LNCAP (cell line): ENCODE data around the gene GALNT12.

Experiments
- TF ChIP-seq, protein P1 (sequence below): fragments of 450-650 bp; IDR thresholded peaks from 2 replicates; pipeline ENCODE4 v1.5.1; 2017; ENCODE audit warnings: mild to moderate bottlenecking

Gene GALNT12

DNA sequence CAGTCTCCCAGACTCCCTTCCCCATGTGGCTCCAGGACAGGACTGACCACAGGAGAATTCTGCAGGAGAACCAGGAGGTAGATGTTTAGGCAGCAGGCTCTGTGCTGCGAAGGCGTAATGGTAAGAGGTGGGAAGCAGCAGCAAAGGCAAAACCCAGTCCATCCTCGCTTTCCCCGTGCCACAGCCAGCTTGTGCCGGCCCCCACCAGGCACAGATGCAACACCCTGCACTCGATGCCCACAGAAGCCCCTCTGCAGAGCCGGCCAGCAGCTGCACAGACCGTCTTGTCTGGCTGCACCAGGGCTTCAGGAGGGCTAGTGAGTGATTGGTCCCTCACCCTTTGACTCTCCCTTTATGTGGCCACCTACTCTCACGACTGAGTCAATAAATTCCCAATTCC, 39.1 kb upstream of the GALNT12 start:
- TF ChIP-seq, protein P1, sequence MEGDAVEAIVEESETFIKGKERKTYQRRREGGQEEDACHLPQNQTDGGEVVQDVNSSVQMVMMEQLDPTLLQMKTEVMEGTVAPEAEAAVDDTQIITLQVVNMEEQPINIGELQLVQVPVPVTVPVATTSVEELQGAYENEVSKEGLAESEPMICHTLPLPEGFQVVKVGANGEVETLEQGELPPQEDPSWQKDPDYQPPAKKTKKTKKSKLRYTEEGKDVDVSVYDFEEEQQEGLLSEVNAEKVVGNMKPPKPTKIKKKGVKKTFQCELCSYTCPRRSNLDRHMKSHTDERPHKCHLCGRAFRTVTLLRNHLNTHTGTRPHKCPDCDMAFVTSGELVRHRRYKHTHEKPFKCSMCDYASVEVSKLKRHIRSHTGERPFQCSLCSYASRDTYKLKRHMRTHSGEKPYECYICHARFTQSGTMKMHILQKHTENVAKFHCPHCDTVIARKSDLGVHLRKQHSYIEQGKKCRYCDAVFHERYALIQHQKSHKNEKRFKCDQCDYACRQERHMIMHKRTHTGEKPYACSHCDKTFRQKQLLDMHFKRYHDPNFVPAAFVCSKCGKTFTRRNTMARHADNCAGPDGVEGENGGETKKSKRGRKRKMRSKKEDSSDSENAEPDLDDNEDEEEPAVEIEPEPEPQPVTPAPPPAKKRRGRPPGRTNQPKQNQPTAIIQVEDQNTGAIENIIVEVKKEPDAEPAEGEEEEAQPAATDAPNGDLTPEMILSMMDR, result no peak

- TF ChIP-seq, protein P1, result no peak
These were observed 36.8 kb upstream of the GALNT12 start for GRCh38 chr9:98770717-98771116.

GRCh38 chr9:98771209-98771874, 36.1 kb upstream of the GALNT12 start:
- TF ChIP-seq, protein P1, result no peak

- TF ChIP-seq, protein P1, result no peak
These were observed 34.9 kb upstream of the GALNT12 start for GRCh38 chr9:98772364-98773155.

GRCh38 chr9:98773721-98774120, 33.7 kb upstream of the GALNT12 start:
- TF ChIP-seq, protein P1, result no peak

DNA sequence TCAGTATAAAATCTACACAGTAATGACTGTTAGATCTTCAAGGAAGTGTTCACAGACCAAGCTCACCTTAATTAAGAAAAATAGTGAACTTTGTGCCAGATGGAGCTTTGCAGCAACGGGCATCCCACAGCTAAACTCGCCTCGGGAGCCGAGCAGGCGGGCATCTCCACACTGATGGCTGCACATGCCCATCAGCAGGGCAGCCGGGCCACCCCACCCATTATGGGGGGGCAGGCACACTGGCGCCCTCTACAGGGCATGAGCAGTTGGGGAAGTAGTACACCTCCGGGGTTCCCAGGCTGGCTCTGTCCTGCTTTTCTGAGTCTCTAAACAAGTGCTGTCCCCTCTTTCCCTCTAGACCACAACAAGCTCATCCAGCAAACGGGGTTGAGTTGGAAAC, 32.7 kb upstream of the GALNT12 start:
- TF ChIP-seq, protein P1, result peak; percentile 77

DNA sequence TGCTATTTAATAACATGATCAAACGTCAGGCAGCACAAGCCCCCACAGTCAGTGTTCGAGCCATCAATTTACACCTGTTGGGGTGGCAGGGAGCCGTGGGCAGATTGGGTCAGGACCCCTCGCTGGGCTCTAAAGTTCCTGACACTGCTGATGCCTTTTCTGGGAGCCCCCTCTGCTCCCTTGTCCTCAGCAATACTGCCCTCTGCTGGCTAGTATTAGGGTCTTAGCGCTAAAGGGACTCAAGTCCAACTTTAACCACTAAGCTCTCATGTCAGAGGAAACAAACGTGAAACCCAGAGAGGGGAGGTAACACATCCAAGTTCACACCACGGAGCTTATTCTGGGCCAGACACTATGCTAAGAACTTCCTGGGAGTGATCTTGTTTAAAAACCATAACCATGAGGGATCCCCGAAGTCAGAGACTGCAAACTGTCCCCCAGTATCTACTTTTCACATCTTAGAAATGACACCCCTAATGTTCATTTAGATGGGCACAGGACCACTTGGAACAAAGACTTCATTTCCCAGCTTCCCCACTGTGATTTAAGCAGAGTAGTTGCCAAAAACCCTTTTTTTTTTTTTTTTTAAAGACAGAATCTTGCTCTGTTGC, 31.5 kb upstream of the GALNT12 start:
- TF ChIP-seq, protein P1, result peak; percentile 78
